T-helper 2 cell treated with Interferon-gamma antibody and Interleukin-4, amounts not matched to agents 5 μg/mL and 100 μg/mL, for 36 hours (primary cell): ENCODE measurements around the gene GOLGA6A.
A peak's percentile ranks its signal among the peaks of the same experiment; 100 is the strongest.
"Not testable (repeated sequence)": the region's sequence is repeated elsewhere in the genome, so short reads cannot be mapped to it uniquely, and the experiment has no call there.

Experiments used
- DNase-seq: peaks from one replicate; pipeline ENCODE4 v3.0.0; 2021; ENCODE audit warnings: low spot score
- H3K27ac Mint-ChIP-seq: one replicate; pipeline ENCODE4 v1.8.0; 2021; ENCODE audit warnings: mild to moderate bottlenecking, mixed read lengths
- H3K27me3 Mint-ChIP-seq: one replicate; pipeline ENCODE4 v1.8.0; 2021; ENCODE audit warnings: low read depth, mixed read lengths
- H3K36me3 Mint-ChIP-seq: one replicate; pipeline ENCODE4 v1.8.0; 2021; ENCODE audit warnings: low read depth, mixed read lengths
- H3K4me1 Mint-ChIP-seq: one replicate; pipeline ENCODE4 v1.8.0; 2021; ENCODE audit warnings: low read depth, mixed read lengths
- H3K4me3 Mint-ChIP-seq: one replicate; pipeline ENCODE4 v1.8.0; 2022; ENCODE audit warnings: mild to moderate bottlenecking, moderate library complexity, mixed read lengths
- H3K9me3 Mint-ChIP-seq: one replicate; pipeline ENCODE4 v1.8.0; 2021; ENCODE audit warnings: mixed read lengths

GOLGA6A gene

GRCh38 chr15:74052271-74053260, 29.8 kb downstream of the GOLGA6A start:
- H3K27ac Mint-ChIP-seq, H3K36me3 Mint-ChIP-seq, H3K9me3 Mint-ChIP-seq, H3K27me3 Mint-ChIP-seq, DNase-seq, H3K4me3 Mint-ChIP-seq: not testable (repeated sequence)
- H3K4me1 Mint-ChIP-seq: peaks cover 12% of the 10 kb centered on the region

DNA sequence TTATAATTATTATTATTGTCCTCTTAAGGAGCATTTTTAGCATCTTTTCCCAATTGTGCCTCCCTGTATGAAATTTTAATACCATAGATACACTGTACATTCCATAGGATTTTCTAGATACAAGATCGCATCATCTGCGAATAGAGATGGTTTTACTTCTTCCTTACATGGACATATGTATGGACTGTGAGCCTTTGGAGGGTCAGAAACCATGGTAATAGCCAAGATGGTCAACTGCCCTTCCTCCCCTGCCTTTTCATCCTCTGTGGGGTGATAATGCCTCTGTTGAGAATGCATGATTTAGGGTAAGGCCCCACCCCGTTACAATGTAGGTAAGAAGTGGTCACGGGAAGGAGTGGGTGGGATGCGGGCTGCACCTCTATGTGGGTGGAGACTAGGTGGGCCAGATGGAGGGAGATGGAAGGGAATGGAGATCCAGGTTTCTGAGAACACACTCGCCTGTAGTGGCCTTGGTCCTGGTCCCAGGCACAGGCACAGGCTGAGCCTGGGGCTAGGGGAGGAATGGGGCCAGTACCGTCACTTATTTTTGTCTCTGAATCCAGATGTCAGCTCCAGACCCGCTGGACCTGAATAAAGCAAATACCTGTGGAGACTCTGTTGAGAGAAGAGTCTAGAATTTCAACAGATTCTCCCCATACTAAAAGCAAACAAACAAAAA, 31.7 kb downstream of the GOLGA6A start:
- no peak for DNase-seq
- Mint-ChIP-seq H3K9me3 (no peaks in the 10 kb centered on the region), H3K27ac (no peak overlapping the region), H3K4me3 (no peak overlapping the region), H3K27me3 (no peaks in the 10 kb centered on the region), H3K4me1 (peaks cover 12% of the 10 kb centered on the region), H3K36me3 (no peaks in the 10 kb centered on the region)

GRCh38 chr15:74050127-74050526, 32.2 kb downstream of the GOLGA6A start:
- Mint-ChIP-seq H3K27me3 (no peaks in the 10 kb centered on the region), H3K4me1 (peaks cover 12% of the 10 kb centered on the region), H3K36me3 (no peaks in the 10 kb centered on the region), H3K4me3 (no peak overlapping the region), H3K27ac (no peak overlapping the region), H3K9me3 (no peaks in the 10 kb centered on the region)
- no peak for DNase-seq

DNA sequence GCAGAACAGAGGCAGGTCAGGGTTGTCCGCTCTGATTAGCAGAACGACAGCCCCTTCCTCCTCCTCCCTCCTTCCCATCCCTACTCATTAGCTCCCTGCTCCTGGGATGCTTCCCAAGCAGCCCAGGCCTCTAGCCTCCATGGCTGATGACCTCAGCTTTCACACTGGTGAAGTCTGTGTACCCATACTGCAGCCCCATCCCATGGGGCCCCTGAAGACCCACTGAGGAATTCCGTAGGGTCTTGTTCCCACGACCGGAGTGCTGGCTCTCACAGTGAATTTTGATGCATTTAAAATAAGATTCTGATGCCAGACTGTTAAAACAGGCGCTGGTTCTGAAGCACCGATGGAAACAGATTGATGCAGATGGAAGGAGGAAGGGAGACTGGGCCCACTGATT, 36.1 kb downstream of the GOLGA6A start:
- no peak for DNase-seq
- H3K9me3 Mint-ChIP-seq: no peaks in the 10 kb centered on the region
- H3K4me1 Mint-ChIP-seq: peaks cover 4% of the 10 kb centered on the region
- peaks cover 9% of the 10 kb centered on the region for H3K36me3 Mint-ChIP-seq
- no peaks in the 10 kb centered on the region for H3K27me3 Mint-ChIP-seq
- no peak overlapping the region for H3K27ac Mint-ChIP-seq
- no peak overlapping the region for H3K4me3 Mint-ChIP-seq

- no peak overlapping the region for H3K27ac Mint-ChIP-seq
- DNase-seq: no peak
- H3K4me1 Mint-ChIP-seq: peaks cover 4% of the 10 kb centered on the region
- H3K9me3 Mint-ChIP-seq: no peaks in the 10 kb centered on the region
- no peaks in the 10 kb centered on the region for H3K27me3 Mint-ChIP-seq
- no peak overlapping the region for H3K4me3 Mint-ChIP-seq
- H3K36me3 Mint-ChIP-seq: peaks cover 9% of the 10 kb centered on the region
These were observed 36.6 kb downstream of the GOLGA6A start for GRCh38 chr15:74045636-74046274.

DNA sequence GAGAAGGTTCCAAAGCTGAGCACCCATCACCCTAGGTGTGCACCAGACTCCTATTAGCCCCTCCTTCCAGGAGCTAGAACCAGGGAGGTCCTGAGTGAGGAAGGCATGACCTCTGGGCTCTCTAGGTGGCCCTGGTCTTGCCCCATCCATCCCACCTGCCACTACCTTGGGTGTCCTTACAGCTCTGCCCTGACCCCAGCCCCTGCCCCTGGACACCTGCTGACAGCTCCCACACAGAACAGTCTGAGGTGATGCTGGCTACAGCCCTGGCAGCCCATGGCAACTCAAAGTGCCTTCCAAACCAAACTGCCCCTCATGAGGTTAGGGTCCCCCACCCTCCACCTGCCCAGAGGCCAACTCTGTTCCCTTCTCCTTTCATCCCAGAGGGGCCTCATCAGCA, 37.2 kb downstream of the GOLGA6A start:
- no peak overlapping the region for H3K27ac Mint-ChIP-seq
- no peak overlapping the region for H3K4me3 Mint-ChIP-seq
- peaks cover 4% of the 10 kb centered on the region for H3K4me1 Mint-ChIP-seq
- H3K9me3 Mint-ChIP-seq: no peaks in the 10 kb centered on the region
- DNase-seq: no peak
- peaks cover 9% of the 10 kb centered on the region for H3K36me3 Mint-ChIP-seq
- H3K27me3 Mint-ChIP-seq: no peaks in the 10 kb centered on the region

GRCh38 chr15:74044267-74045110, 37.9 kb downstream of the GOLGA6A start:
- H3K4me3 Mint-ChIP-seq: no peak overlapping the region
- H3K27me3 Mint-ChIP-seq: no peaks in the 10 kb centered on the region
- peaks cover 4% of the 10 kb centered on the region for H3K4me1 Mint-ChIP-seq
- H3K27ac Mint-ChIP-seq: no peak overlapping the region
- peaks cover 9% of the 10 kb centered on the region for H3K36me3 Mint-ChIP-seq
- H3K9me3 Mint-ChIP-seq: no peaks in the 10 kb centered on the region
- no peak for DNase-seq

DNA sequence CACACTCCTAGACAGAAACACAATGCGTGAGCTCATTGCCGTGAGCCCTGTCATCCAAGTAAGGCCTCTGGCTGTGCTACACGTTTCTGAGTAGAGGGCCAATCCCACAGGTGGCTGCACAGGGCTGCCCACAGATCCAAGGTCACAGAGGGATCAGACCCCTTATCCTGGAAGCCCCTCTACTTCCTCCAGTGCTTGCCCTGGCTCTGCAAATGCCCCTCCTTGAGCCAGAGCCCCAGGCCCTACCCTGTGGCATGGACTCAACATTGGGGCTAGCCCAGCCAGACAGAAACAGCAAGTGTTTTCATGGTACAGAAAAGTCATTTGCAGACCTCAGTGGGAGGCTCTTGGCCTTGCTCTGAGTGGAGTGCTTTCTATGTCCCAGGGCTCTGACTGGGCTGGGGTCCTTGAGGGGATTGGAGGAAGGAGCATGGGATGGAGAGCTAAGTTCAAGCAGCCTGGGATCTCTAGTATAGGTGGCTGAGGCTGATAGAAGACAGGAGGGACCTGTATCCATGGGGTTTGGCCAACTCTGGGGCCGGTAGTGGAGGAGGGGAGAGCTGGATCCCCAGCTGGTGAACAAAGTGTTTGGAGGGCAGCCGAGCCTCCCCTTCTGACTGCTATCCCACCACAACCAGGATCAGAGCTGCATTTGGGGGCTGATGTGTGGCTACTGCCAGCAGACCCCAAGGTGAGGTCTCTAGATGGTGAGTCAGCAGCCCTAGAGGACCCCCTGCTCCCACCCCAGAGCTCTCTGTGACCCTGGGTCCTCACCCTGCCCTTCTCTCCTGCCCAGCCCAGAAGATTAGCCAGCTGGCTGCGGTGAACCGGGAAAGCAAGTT, 38.7 kb downstream of the GOLGA6A start:
- peak overlapping the region; percentile 26 for H3K27ac Mint-ChIP-seq
- no peak for DNase-seq
- peaks cover 9% of the 10 kb centered on the region for H3K36me3 Mint-ChIP-seq

GRCh38 chr15:74042603-74043424, 39.5 kb downstream of the GOLGA6A start:
- Mint-ChIP-seq H3K27me3 (no peaks in the 10 kb centered on the region), H3K4me3 (no peak overlapping the region), H3K36me3 (peaks cover 10% of the 10 kb centered on the region), H3K9me3 (no peaks in the 10 kb centered on the region), H3K4me1 (no peaks in the 10 kb centered on the region), H3K27ac (no peak overlapping the region)
- no peak for DNase-seq

More for the DNA sequence above, 38.7 kb downstream of the GOLGA6A start:
- H3K4me1 Mint-ChIP-seq: peaks cover 4% of the 10 kb centered on the region
- no peaks in the 10 kb centered on the region for H3K9me3 Mint-ChIP-seq
- H3K27me3 Mint-ChIP-seq: no peaks in the 10 kb centered on the region
- no peak overlapping the region for H3K4me3 Mint-ChIP-seq

- H3K27me3 Mint-ChIP-seq: no peaks in the 10 kb centered on the region
- H3K4me1 Mint-ChIP-seq: no peaks in the 10 kb centered on the region
- no peak overlapping the region for H3K27ac Mint-ChIP-seq
- H3K4me3 Mint-ChIP-seq: no peak overlapping the region
- peaks cover 17% of the 10 kb centered on the region for H3K36me3 Mint-ChIP-seq
- DNase-seq: no peak
- H3K9me3 Mint-ChIP-seq: no peaks in the 10 kb centered on the region
These were observed 40.4 kb downstream of the GOLGA6A start for GRCh38 chr15:74041777-74042435.

- H3K4me1 Mint-ChIP-seq: no peaks in the 10 kb centered on the region
- no peak overlapping the region for H3K27ac Mint-ChIP-seq
- no peak overlapping the region for H3K4me3 Mint-ChIP-seq
- no peaks in the 10 kb centered on the region for H3K27me3 Mint-ChIP-seq
- H3K9me3 Mint-ChIP-seq: no peaks in the 10 kb centered on the region
- DNase-seq: no peak
- H3K36me3 Mint-ChIP-seq: peaks cover 22% of the 10 kb centered on the region
These were observed 41.0 kb downstream of the GOLGA6A start for GRCh38 chr15:74041311-74041756.
